Head of caudate nucleus (tissue), 42 donors: ENCODE measurements around the gene PRKAG3.
A peak's percentile ranks its signal among the peaks of the same experiment; 100 is the strongest.

ENCODE experiments used
- DNase-seq, 42 donors: peaks; one replicate each; pipeline versions ENCODE4 v3.0.0 to v3.0.0-alpha.2; 2020 to 2021; ENCODE audit warnings: mixed read lengths in 7 of 42
- intact Hi-C: fragments of 100-400 bp; cut with DNase I; formaldehyde crosslinking; loops from one replicate; pipeline ENCODE4 v1.15.0; 2022

The PRKAG3 gene

GRCh38 chr2:218805627-218806026 is 26.0 kb downstream of the PRKAG3 start:
- peak in 1 of 42 donors; percentile 42 for DNase-seq
- intact Hi-C loops, result no loop called here

DNA sequence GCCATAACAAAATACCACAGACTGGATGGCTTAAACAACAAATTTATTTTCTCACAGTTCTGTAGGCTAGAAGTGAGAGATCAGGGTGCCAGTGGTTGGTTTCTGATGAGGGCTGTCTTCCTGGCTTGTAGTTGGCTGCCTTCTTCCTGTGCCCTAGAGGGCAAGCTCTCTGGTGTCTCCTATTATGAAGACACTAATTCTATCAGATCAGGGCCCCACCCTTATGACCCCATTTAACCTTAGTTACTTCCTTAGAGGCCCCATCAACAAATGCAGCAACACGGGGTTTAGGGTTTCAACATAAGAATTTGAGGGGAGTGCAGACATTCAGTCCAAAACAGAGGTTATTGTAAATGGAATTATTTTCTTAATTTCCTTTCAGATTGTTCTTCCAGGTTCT is 26.8 kb downstream of the PRKAG3 start:
- intact Hi-C loops, result no loop called here
- peak in 1 of 42 donors; percentile 12 for DNase-seq

DNA sequence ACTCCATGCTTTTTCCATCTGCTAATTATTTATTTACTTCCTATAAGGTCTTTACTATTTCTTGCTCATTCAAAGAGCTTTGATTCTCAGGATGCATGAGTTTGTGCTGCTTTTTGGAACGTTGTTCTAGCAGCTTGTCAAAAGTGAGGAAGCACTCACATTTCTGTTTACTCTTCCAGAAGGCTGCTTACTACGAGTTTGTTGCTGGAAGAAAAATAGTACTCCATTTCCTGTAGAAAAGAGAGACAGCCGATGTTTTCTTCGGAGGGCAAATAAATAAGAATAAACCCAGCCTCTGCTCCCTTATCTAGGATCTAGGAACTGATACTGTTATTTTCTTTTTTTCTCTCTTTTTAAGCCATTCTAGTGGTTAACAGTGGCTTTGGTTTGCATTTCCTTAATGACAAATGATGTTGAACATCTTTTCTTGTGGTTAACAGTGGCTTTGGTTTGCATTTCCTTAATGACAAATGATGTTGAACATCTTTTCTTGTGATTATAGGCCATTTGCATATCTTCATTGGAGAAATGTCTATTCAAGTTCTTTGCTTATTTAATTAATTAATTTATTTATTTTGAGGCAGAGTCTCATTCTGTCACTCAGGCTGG is 29.1 kb downstream of the PRKAG3 start:
- intact Hi-C loops, result no loop called here
- DNase-seq, result no peak

DNA sequence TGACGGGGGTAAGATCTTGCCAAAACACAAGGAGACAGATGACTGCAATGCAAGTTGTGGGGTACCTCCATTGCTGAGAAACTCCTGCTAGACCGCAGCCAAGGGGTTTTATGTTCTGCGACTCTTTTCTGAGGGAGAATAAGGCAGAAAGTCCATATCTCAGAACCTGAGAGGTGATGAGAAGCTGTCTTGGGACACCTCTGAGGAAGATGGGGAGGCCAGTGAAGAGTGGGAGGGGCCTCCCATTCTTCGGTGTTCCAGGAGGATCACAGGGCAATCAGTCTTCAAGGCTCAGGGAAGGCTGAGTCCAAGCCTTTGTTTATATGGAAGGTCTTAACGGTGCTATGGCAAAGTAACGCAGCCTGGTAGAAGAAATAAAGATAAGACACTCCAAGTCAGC is 31.6 kb downstream of the PRKAG3 start:
- DNase-seq, result peak in 1 of 42 donors; percentile 25
- intact Hi-C loops, result no loop called here

- no peak for DNase-seq
These were observed 32.7 kb downstream of the PRKAG3 start for GRCh38 chr2:218798767-218799504.

DNA sequence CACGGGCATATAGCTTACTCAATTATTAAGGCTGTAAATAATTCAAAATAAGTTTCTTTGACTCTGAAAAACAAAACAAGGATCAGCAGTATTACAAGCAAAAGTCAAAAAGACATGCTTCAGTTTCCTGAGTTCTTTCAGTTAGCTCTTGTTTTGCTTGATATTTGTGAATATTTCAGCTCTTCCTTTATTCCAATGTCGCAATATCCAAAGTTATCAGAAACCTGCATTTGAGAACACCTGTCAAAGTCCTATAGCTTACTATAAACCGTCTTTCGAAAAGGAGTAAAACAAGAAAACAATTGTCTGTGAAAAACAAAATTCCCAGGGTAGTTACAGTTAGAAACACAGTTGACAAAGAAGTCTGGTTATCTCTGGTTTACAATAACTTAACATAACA is 34.9 kb downstream of the PRKAG3 start:
- intact Hi-C loops, result no loop called here
- no peak for DNase-seq

More at GRCh38 chr2:218798767-218799504, 32.7 kb downstream of the PRKAG3 start:
- intact Hi-C loops, result no loop called here

DNA sequence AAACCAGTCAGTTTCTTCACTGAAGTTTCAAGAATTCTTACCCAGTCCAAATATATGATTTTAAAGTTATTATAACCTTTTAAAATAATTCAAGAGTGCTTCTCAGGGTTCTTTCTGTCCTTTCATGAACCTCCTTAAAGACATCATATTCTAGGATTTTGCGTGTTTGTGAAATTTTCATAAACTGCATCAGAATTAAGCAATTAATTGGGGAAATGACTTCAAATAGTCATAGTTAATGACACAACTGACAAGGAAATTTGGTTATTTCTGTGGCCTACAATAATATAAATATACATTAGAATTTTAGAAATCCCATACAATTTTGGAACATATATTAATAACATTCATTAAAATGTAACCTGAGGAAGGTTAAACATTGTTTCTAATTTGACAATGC is 39.2 kb downstream of the PRKAG3 start:
- intact Hi-C loops, result no loop called here
- DNase-seq, result no peak

DNA sequence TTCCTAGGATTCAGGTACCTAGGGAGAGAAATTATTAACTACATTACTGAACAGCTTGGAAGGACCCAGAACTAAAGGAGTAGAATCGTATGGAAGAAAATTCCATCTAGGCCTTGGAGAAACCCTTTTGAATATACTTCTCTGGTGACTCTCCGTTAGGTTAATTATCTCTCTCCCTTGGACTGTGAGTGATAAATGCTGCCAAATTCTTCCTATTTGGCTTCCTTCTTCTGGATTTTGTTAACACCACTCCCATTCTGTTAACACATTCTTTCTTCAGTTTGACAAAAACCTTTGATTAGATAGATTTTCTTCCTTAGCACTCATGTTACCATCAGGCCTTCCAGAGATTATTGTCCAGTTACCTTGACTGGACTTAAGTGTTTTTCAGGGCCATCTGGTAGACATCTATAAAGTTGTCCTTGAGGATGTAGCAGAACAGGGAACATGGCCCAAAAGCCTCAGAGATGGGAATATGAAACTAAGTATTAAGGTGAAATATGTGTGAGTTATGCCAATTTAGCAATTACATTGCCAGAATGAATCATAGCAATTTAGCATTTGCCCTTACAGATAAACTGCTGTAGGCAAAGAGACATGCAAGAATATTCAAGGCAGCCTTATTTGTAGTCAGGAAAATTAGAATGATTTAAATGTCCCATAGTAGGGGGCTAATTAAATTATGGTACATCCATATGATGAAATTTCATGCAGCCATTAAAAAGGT is 42.9 kb downstream of the PRKAG3 start:
- intact Hi-C loops, result no loop called here
- DNase-seq, result no peak

GRCh38 chr2:218786133-218786532 is 45.5 kb downstream of the PRKAG3 start:
- DNase-seq, result no peak
- intact Hi-C loops, result no loop called here

DNA sequence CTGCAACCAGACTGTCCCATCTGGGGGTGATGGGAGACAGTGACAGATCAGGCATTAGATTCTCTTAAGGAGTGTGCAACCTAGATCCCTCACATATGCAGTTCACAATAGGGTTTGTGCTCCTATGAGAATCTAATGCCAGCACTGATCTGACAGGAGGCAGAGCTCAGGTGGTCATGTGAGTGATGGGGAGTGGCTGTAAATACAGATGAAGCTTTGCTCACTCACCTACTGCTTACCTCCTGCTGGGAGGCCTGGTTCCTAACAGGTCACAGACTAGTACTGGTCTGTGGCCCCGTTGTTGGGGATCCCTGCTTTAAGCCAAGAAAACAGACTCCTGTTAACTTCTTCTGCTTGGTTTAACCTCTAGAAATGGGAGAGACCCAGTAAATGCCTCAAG is 46.5 kb downstream of the PRKAG3 start:
- DNase-seq, result no peak
- intact Hi-C loops, result no loop called here

- intact Hi-C loops, result loop anchor here (5.0 kb wide), 2 partner anchors 36 to 71 kb away; partner anchors contain the start of gene TTLL4
- DNase-seq, result peak in 6 of 42 donors; percentile 7 to 50 (median 20)
These were observed 47.9 kb downstream of the PRKAG3 start for GRCh38 chr2:218783688-218784087.

DNA sequence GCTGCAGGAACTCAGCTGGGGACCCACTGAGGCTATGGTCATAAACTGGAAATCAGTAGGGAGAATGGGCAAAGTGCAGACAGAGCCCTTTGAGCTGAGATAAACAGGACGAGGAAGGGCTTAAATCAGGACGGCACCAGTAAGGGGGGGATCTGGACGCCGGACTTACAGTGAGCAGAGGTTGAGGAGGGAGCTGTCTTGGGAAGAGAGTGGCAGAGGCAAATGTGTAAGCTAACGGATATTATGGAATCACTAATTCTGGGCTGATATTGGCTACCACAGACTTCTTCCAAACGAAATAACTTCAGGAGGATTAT is 49.1 kb downstream of the PRKAG3 start:
- peak in 9 of 42 donors; percentile 8 to 53 (median 25) for DNase-seq
- intact Hi-C loops, result loop anchor here (5.0 kb wide), 2 partner anchors 35 to 70 kb away; partner anchors contain the start of gene TTLL4

- intact Hi-C loops, result loop anchor here (5.0 kb wide), 2 partner anchors 35 to 70 kb away; partner anchors contain the start of gene TTLL4
- peak; percentile 42 to 91 (median 76) for DNase-seq
These were observed 49.7 kb downstream of the PRKAG3 start, which contains the start of gene CYP27A1 for GRCh38 chr2:218781691-218782527. TSS of gene CYP27A1 (plus strand) at chr2:218782147. CDS start at chr2:218782183, 36 bp downstream.

DNA sequence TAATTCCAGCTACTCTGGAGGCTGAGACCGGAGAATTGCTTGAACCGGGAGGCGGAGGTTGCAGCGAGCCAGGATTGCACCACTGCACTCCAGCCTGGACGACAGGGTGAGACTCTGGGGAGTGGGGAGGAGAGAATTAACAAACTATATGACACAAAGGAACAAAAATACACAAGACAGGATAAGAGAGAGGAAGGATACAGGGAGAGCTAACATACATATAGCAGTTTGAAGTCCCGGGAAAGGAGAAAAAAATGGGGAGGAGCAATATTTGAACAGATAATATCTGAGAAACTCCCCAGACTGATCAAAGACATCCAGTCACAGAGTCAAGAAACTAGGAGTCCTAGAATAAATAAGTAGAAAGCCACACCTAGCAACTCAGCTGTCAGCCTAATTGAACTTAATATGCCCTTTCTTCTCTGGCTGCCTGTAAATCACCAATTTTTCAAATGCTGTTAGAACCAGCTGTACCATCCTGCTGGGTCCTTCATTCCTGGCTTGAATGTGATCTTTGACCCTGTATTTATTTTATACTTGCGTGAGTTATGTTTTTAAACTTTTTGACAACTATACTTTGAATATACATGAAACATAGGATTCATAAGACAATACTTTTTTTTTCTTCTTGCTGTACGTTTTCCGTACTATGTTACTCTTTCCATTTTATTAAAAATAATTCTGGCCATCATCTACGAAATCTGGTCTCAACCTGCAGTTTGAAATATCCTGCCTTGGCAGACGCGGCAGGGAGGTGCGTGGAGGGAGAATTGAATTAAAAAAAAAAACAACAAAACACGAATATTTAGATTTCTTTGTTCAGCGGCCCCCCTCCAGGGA is 50.5 kb downstream of the PRKAG3 start:
- intact Hi-C loops, result loop anchor here (5.0 kb wide), 2 partner anchors 34 to 69 kb away; partner anchors contain the start of gene TTLL4
- peak in 1 of 42 donors; percentile 6 for DNase-seq

DNA sequence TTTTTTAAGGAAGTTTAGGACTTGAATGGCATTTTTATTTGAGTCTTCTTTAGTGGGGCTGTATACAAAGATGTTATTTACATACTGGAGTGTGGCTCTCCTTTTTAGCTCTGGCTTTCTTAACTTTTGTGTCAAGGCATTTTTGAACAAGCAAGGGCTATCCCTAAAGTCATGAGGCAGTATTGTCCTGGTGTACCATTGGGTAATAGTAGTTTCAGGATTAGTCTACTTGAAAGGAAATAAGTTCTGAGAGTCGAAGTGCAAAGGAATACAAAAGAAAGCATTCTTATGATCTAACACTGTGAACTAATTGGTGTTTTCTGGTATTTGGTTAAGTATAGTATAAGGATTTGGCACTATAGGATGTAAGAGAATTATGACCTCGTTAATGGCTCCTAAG is 51.6 kb downstream of the PRKAG3 start:
- intact Hi-C loops, result loop anchor here (5.0 kb wide), 2 partner anchors 33 to 68 kb away; partner anchors contain the start of gene TTLL4
- DNase-seq, result no peak

- intact Hi-C loops, result no loop called here
- DNase-seq, result no peak
These were observed 54.2 kb downstream of the PRKAG3 start for GRCh38 chr2:218777276-218777990.

GRCh38 chr2:218776488-218776887 is 55.1 kb downstream of the PRKAG3 start:
- intact Hi-C loops, result no loop called here
- DNase-seq, result no peak
